ENCODE data around the gene TMEM8B.
"Not testable (repeated sequence)": the region's sequence is repeated elsewhere in the genome, so short reads cannot be mapped to it uniquely, and the experiment has no call there.

The TMEM8B gene

GRCh38 chr9:35906923-35907699 lies 78.1 kb downstream of the TMEM8B start:
- no peak for DNase-seq (ENCODE audit: low read depth)

- DNase-seq (ENCODE audit: low read depth): no peak
Measured at GRCh38 chr9:35907711-35908503, 78.9 kb downstream of the TMEM8B start.

GRCh38 chr9:35908504-35909125 lies 79.6 kb downstream of the TMEM8B start:
- no peak for DNase-seq (ENCODE audit: low read depth)

GRCh38 chr9:35909274-35909673 lies 80.2 kb downstream of the TMEM8B start, which contains the start of gene SPAAR:
TSS of gene SPAAR (plus strand) at chr9:35909490. CDS start at chr9:35910464, 974 bp downstream.
- no peak for DNase-seq (ENCODE audit: low read depth)

GRCh38 chr9:35909687-35910612 lies 80.9 kb downstream of the TMEM8B start:
- DNase-seq (ENCODE audit: low read depth): no peak

GRCh38 chr9:35910613-35911359 lies 81.8 kb downstream of the TMEM8B start:
- no peak for DNase-seq (ENCODE audit: low read depth)

- DNase-seq (ENCODE audit: low read depth): no peak
Measured at GRCh38 chr9:35911690-35912089, 82.7 kb downstream of the TMEM8B start.

GRCh38 chr9:35912791-35913400 lies 83.9 kb downstream of the TMEM8B start:
- DNase-seq (ENCODE audit: low read depth): no peak

- DNase-seq (ENCODE audit: low read depth): not testable (repeated sequence)
Measured at GRCh38 chr9:35913429-35913828, 84.4 kb downstream of the TMEM8B start.

GRCh38 chr9:35914301-35914807 lies 85.3 kb downstream of the TMEM8B start:
- no peak for DNase-seq (ENCODE audit: low read depth)

All from stimulated activated CD8-positive, alpha-beta memory T cell treated with anti-CD3 and anti-CD28 coated beads, Interleukin-15, amount 100 ng/mL, for 24 hours (primary cell).